WTC11 (cell line): ENCODE data around the gene LY6G6F.

Source experiments
- CREM ChIP-seq: sonication (generic); formaldehyde crosslinking; IDR thresholded peaks from 2 replicates; pipeline ENCODE4 v1.8.1; 2022; ENCODE audit warnings: mild to moderate bottlenecking, missing genetic modification reagents, moderate library complexity
- ESRRA ChIP-seq: sonication (generic); formaldehyde crosslinking; IDR thresholded peaks from 2 replicates; pipeline ENCODE4 v1.8.1; 2022; ENCODE audit warnings: mild to moderate bottlenecking, missing genetic modification reagents, borderline replicate concordance
- GRHL2 ChIP-seq: fragments of 250-450 bp; sonication (Bioruptor Pico); IDR thresholded peaks from 2 replicates; pipeline ENCODE4 v1.8.0; 2022; ENCODE audit warnings: mild to moderate bottlenecking, moderate library complexity; ENCODE audit not compliant: insufficient replicate concordance, severe bottlenecking
- JUN ChIP-seq: sonication (generic); formaldehyde crosslinking; IDR thresholded peaks from 2 replicates; pipeline ENCODE4 v1.8.0; 2023; ENCODE audit warnings: mild to moderate bottlenecking, missing genetic modification reagents
- TCF7 ChIP-seq: sonication (generic); formaldehyde crosslinking; IDR thresholded peaks from 2 replicates; pipeline ENCODE4 v1.8.0; 2022; ENCODE audit warnings: mild to moderate bottlenecking, low read depth, missing genetic modification reagents, moderate library complexity
- TF ChIP-seq, protein P1 (sequence below): sonication (generic); formaldehyde crosslinking; conservative IDR thresholded peaks from 2 replicates; pipeline ENCODE4 v1.8.1; 2023; ENCODE audit warnings: mild to moderate bottlenecking, low read depth, missing genetic modification reagents, moderate library complexity
- TF ChIP-seq, protein P2 (sequence below): fragments of 200-600 bp; IDR thresholded peaks from 2 replicates; pipeline ENCODE4 v1.8.0; 2022; ENCODE audit warnings: antibody characterized with exemption
- TF ChIP-seq, protein P3 (sequence below): sonication (generic); formaldehyde crosslinking; IDR thresholded peaks from 2 replicates; pipeline ENCODE4 v1.8.1; 2023; ENCODE audit warnings: mild to moderate bottlenecking, missing genetic modification reagents, moderate library complexity
- TF ChIP-seq, protein P4 (sequence below): sonication (generic); formaldehyde crosslinking; conservative IDR thresholded peaks from 2 replicates; pipeline ENCODE4 v1.8.1; 2022; ENCODE audit warnings: mild to moderate bottlenecking, missing genetic modification reagents
- TF ChIP-seq, protein P5 (sequence below): sonication (generic); formaldehyde crosslinking; IDR thresholded peaks from 2 replicates; pipeline ENCODE4 v1.8.1; 2023; ENCODE audit warnings: mild to moderate bottlenecking, missing genetic modification reagents, borderline replicate concordance

DNA sequence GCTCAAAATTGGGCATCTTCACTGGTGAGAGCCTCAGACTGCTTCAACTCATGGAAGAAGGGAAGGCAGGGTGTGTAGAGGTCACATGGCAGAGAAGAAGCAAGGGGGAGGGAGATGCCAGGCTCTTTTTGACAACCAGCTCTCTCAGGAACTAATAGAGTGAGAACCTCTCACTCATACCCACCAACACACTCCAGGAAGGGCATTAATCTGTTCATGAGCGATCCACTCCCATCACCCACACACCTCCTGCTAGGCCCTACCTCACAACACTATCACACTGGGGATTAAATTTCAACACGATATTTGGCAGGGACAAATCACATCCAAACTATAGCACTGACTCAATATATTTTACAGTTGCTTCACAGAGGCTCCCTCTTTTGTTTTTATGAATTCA, 35.1 kb downstream of the LY6G6F start:
- TF ChIP-seq, protein P1, sequence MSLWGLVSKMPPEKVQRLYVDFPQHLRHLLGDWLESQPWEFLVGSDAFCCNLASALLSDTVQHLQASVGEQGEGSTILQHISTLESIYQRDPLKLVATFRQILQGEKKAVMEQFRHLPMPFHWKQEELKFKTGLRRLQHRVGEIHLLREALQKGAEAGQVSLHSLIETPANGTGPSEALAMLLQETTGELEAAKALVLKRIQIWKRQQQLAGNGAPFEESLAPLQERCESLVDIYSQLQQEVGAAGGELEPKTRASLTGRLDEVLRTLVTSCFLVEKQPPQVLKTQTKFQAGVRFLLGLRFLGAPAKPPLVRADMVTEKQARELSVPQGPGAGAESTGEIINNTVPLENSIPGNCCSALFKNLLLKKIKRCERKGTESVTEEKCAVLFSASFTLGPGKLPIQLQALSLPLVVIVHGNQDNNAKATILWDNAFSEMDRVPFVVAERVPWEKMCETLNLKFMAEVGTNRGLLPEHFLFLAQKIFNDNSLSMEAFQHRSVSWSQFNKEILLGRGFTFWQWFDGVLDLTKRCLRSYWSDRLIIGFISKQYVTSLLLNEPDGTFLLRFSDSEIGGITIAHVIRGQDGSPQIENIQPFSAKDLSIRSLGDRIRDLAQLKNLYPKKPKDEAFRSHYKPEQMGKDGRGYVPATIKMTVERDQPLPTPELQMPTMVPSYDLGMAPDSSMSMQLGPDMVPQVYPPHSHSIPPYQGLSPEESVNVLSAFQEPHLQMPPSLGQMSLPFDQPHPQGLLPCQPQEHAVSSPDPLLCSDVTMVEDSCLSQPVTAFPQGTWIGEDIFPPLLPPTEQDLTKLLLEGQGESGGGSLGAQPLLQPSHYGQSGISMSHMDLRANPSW (CRISPR knock-in tag): no peak
- TF ChIP-seq, protein P2, sequence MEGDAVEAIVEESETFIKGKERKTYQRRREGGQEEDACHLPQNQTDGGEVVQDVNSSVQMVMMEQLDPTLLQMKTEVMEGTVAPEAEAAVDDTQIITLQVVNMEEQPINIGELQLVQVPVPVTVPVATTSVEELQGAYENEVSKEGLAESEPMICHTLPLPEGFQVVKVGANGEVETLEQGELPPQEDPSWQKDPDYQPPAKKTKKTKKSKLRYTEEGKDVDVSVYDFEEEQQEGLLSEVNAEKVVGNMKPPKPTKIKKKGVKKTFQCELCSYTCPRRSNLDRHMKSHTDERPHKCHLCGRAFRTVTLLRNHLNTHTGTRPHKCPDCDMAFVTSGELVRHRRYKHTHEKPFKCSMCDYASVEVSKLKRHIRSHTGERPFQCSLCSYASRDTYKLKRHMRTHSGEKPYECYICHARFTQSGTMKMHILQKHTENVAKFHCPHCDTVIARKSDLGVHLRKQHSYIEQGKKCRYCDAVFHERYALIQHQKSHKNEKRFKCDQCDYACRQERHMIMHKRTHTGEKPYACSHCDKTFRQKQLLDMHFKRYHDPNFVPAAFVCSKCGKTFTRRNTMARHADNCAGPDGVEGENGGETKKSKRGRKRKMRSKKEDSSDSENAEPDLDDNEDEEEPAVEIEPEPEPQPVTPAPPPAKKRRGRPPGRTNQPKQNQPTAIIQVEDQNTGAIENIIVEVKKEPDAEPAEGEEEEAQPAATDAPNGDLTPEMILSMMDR: no peak
- TF ChIP-seq GRHL2: no peak
- no peak for TF ChIP-seq ESRRA (CRISPR knock-in tag)
- TF ChIP-seq, protein P3, sequence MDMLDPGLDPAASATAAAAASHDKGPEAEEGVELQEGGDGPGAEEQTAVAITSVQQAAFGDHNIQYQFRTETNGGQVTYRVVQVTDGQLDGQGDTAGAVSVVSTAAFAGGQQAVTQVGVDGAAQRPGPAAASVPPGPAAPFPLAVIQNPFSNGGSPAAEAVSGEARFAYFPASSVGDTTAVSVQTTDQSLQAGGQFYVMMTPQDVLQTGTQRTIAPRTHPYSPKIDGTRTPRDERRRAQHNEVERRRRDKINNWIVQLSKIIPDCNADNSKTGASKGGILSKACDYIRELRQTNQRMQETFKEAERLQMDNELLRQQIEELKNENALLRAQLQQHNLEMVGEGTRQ (CRISPR knock-in tag): no peak
- TF ChIP-seq, protein P4, sequence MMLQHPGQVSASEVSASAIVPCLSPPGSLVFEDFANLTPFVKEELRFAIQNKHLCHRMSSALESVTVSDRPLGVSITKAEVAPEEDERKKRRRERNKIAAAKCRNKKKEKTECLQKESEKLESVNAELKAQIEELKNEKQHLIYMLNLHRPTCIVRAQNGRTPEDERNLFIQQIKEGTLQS: no peak
- TF ChIP-seq JUN (CRISPR knock-in tag): no peak
- TF ChIP-seq CREM (CRISPR knock-in tag): no peak
- no peak for TF ChIP-seq TCF7 (CRISPR knock-in tag)
- TF ChIP-seq, protein P5, sequence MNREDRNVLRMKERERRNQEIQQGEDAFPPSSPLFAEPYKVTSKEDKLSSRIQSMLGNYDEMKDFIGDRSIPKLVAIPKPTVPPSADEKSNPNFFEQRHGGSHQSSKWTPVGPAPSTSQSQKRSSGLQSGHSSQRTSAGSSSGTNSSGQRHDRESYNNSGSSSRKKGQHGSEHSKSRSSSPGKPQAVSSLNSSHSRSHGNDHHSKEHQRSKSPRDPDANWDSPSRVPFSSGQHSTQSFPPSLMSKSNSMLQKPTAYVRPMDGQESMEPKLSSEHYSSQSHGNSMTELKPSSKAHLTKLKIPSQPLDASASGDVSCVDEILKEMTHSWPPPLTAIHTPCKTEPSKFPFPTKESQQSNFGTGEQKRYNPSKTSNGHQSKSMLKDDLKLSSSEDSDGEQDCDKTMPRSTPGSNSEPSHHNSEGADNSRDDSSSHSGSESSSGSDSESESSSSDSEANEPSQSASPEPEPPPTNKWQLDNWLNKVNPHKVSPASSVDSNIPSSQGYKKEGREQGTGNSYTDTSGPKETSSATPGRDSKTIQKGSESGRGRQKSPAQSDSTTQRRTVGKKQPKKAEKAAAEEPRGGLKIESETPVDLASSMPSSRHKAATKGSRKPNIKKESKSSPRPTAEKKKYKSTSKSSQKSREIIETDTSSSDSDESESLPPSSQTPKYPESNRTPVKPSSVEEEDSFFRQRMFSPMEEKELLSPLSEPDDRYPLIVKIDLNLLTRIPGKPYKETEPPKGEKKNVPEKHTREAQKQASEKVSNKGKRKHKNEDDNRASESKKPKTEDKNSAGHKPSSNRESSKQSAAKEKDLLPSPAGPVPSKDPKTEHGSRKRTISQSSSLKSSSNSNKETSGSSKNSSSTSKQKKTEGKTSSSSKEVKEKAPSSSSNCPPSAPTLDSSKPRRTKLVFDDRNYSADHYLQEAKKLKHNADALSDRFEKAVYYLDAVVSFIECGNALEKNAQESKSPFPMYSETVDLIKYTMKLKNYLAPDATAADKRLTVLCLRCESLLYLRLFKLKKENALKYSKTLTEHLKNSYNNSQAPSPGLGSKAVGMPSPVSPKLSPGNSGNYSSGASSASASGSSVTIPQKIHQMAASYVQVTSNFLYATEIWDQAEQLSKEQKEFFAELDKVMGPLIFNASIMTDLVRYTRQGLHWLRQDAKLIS (CRISPR knock-in tag): no peak
